A673 (cell line): ENCODE results near the gene AMBRA1.

ENCODE experiments used
- EZH2 ChIP-seq: fragments of 200-600 bp; sonication (generic); IDR thresholded peaks from 2 replicates; pipeline ENCODE4 v1.6.1; 2017; ENCODE audit warnings: borderline replicate concordance, low read depth, mild to moderate bottlenecking, mixed read lengths, antibody characterized with exemption, low read length; ENCODE audit not compliant: poor library complexity, severe bottlenecking
- TF ChIP-seq, protein P1 (sequence below): fragments of 300-800, 200-600 bp; sonication (generic); conservative IDR thresholded peaks from 2 replicates; pipeline ENCODE4 v1.5.1; 2017; ENCODE audit warnings: low read depth, mild to moderate bottlenecking, antibody characterized with exemption, low read length, moderate library complexity, mixed read lengths

DNA sequence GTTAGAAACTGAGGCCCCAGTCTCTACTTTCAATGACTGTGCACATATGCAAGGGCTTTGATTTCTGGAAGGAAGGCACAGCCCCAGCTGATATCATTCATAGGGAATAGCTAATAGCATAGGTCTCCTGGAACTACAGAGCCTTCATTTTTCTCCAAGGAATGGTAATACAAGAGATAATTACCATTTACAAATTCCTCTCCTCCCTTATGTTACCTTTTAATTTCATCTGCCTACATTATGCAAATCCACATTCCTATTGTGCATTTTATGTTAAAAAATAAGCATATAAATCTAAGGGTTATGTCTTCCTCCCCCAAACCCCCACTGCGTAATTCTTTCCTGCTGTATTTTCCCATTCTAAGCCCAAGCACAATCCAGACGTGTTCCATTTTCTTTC is 94.9 kb downstream of the AMBRA1 start:
- TF ChIP-seq, protein P1, sequence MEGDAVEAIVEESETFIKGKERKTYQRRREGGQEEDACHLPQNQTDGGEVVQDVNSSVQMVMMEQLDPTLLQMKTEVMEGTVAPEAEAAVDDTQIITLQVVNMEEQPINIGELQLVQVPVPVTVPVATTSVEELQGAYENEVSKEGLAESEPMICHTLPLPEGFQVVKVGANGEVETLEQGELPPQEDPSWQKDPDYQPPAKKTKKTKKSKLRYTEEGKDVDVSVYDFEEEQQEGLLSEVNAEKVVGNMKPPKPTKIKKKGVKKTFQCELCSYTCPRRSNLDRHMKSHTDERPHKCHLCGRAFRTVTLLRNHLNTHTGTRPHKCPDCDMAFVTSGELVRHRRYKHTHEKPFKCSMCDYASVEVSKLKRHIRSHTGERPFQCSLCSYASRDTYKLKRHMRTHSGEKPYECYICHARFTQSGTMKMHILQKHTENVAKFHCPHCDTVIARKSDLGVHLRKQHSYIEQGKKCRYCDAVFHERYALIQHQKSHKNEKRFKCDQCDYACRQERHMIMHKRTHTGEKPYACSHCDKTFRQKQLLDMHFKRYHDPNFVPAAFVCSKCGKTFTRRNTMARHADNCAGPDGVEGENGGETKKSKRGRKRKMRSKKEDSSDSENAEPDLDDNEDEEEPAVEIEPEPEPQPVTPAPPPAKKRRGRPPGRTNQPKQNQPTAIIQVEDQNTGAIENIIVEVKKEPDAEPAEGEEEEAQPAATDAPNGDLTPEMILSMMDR = no peak
- TF ChIP-seq EZH2 = no peak
